Testis (tissue), 3 donors: ENCODE measurements around the gene FMO2. TPM values are rescaled to one million over a fixed set of nuclear protein-coding genes. Genes with fewer than 3 reads are reported as not detected.

Experiments
- DNase-seq: peaks from one replicate; pipeline ENCODE4 v3.0.0-alpha.2; 2019
- H3K27ac ChIP-seq, 2 donors: fragments of 200-600 bp; sonication (generic); one replicate each; pipeline ENCODE4 v1.5.1; 2019
- H3K27me3 ChIP-seq: fragments of 200-600 bp; sonication (generic); one replicate; pipeline ENCODE4 v1.5.1; 2019
- H3K36me3 ChIP-seq: fragments of 200-600 bp; sonication (generic); one replicate; pipeline ENCODE4 v1.5.1; 2017; ENCODE audit warnings: low read depth; ENCODE audit errors: missing control alignments
- H3K4me1 ChIP-seq: fragments of 200-600 bp; sonication (generic); one replicate; pipeline ENCODE4 v1.5.1; 2019
- H3K4me3 ChIP-seq, 2 donors: fragments of 200-600 bp; sonication (generic); one replicate each; pipeline ENCODE4 v1.5.1; 2017 to 2019
- H3K9me3 ChIP-seq: fragments of 200-600 bp; sonication (generic); one replicate; pipeline ENCODE4 v1.5.1; 2017
- CTCF ChIP-seq, 3 experiments: fragments of 450-650 bp in 2 of 3; fragments of 200-600 bp in 1 of 3; sonication (generic) in 1 of 3; IDR thresholded peaks; one replicate each; pipeline ENCODE4 v1.5.1; 2016 to 2019; ENCODE audit warnings: antibody characterized with exemption in 3 of 3, mild to moderate bottlenecking in 2 of 3, moderate library complexity in 1 of 3
- POLR2A ChIP-seq: fragments of 450-650 bp; IDR thresholded peaks from one replicate; pipeline ENCODE4 v1.6.1; 2017; ENCODE audit warnings: antibody characterized with exemption, mild to moderate bottlenecking, moderate library complexity
- WGBS, 2 donors: methylation state at CpG; one replicate each; pipeline ENCODE4 v1.1.5; 2018; 5-methylcytosine and 5-hydroxymethylcytosine counted together
- intact Hi-C: fragments of 100-400 bp; cut with DNase I; formaldehyde crosslinking; loops from one replicate; pipeline ENCODE4 v1.15.1; 2023; ENCODE audit warnings: low total_unique reads
- polyA plus RNA-seq: library from polyadenylated mRNA; stranded (reverse); fragments of 350-450 nt; fragmentation: Illumina TruSeq; extraction: RNeasy Lipid Tissue Mini Kit (QIAGEN cat#74804); gene quantifications from one replicate; pipeline ENCODE4 v1.2.3, GENCODE V29; 2014; ENCODE audit warnings: low read depth, low replicate concordance; ENCODE audit not compliant: insufficient read depth
- total RNA-seq, 2 donors: library from RNA; depleted of rRNA; stranded (reverse); fragments of >200 nt; gene quantifications; one replicate each; pipeline ENCODE4 v1.2.3, GENCODE V29; 2016

FMO2 gene
- total and polyA plus RNA-seq, 3 donors from 2014 or later, result 2.5 to 3.4 (median 3.2) TPM

- DNase-seq, result no peak
- 78 to 86% methylated on average over 3 of the region's 3 CpGs for WGBS, 2 donors
- intact Hi-C loops, result no loop called here
- Histone ChIP-seq H3K36me3 (no peaks in the 10 kb centered on the region), H3K4me3 (no peak overlapping the region), H3K9me3 (no peaks in the 10 kb centered on the region), H3K4me1 (no peaks in the 10 kb centered on the region), H3K27me3 (no peaks in the 10 kb centered on the region), H3K27ac (no peak overlapping the region)
- TF ChIP-seq POLR2A (no peak), CTCF (IDR thresholded peaks at IDR 0.05) (no peak)
These were observed 10.7 kb downstream of the FMO2 start for GRCh38 chr1:171195767-171196166.

- intact Hi-C loops, result no loop called here
- no peaks in the 10 kb centered on the region for H3K36me3 ChIP-seq
- H3K27ac ChIP-seq, result no peak overlapping the region
- no peaks in the 10 kb centered on the region for H3K27me3 ChIP-seq
- no peak for TF ChIP-seq CTCF (IDR thresholded peaks at IDR 0.05)
- TF ChIP-seq POLR2A, result no peak
- 97 to 98% methylated on average over 3 of the region's 3 CpGs for WGBS, 2 donors
- H3K4me3 ChIP-seq, result no peak overlapping the region
- DNase-seq, result no peak
- no peaks in the 10 kb centered on the region for H3K4me1 ChIP-seq
- H3K9me3 ChIP-seq, result no peaks in the 10 kb centered on the region
These were observed 11.3 kb downstream of the FMO2 start for GRCh38 chr1:171196351-171196750.

GRCh38 chr1:171198081-171198480 lies 13.0 kb downstream of the FMO2 start:
- H3K27ac ChIP-seq, result no peak overlapping the region
- no peaks in the 10 kb centered on the region for H3K9me3 ChIP-seq
- no peaks in the 10 kb centered on the region for H3K36me3 ChIP-seq
- H3K4me3 ChIP-seq, result no peak overlapping the region
- TF ChIP-seq POLR2A (no peak), CTCF (IDR thresholded peaks at IDR 0.05) (no peak)
- no peaks in the 10 kb centered on the region for H3K27me3 ChIP-seq
- intact Hi-C loops, result no loop called here
- no peak for DNase-seq
- 73 to 74% methylated on average over 3 of the region's 3 CpGs for WGBS, 2 donors
- no peaks in the 10 kb centered on the region for H3K4me1 ChIP-seq

GRCh38 chr1:171204296-171204695 lies 19.2 kb downstream of the FMO2 start:
- WGBS, 2 donors, result 90% methylated on average over 5 of the region's 5 CpGs
- H3K36me3 ChIP-seq, result no peaks in the 10 kb centered on the region

More at GRCh38 chr1:171204296-171204695, 19.2 kb downstream of the FMO2 start:
- Histone ChIP-seq H3K9me3 (no peaks in the 10 kb centered on the region), H3K4me3 (no peak overlapping the region), H3K27ac (no peak overlapping the region), H3K4me1 (no peaks in the 10 kb centered on the region), H3K27me3 (no peaks in the 10 kb centered on the region)
- intact Hi-C loops, result no loop called here
- no peak for TF ChIP-seq POLR2A
- no peak for TF ChIP-seq CTCF (IDR thresholded peaks at IDR 0.05)
- DNase-seq, result no peak
